Endothelial cell of umbilical vein (primary cell): ENCODE data around the gene RASAL2. TPM values are rescaled to one million over a fixed set of nuclear protein-coding genes. Genes with fewer than 3 reads are reported as not detected.

Experiments used
- BruUV-seq: library from RNA; stranded (reverse); fragments of 400-500 nt; replicated peaks from 2 replicates; lab custom pipeline; 2021; lab: Mats Ljungman, UMichigan
- CTCF ChIA-PET: fragments of 300-600, 350-600 bp; sonication (Branson Sonifier 250); formaldehyde crosslinking; loops from one replicate; lab custom pipeline; 2021; ENCODE audit warnings: antibody characterized with exemption, inconsistent platforms; lab: Charles Lee
- POLR2A ChIA-PET: fragments of 300-600, 350-600 bp; sonication (Branson Sonifier 250); formaldehyde crosslinking; loops from one replicate; lab custom pipeline; 2021; ENCODE audit warnings: antibody characterized with exemption, inconsistent platforms; lab: Charles Lee
- DNase-seq: peaks from one replicate; pipeline ENCODE4 v3.0.0-alpha.2; 2011; ENCODE audit warnings: low read depth, low spot score
- FAIRE-seq: peaks from 2 replicates; lab custom pipeline; 2011; peaks lifted over from hg19 to GRCh38; lab: Jason Lieb, UNC
- H2AFZ ChIP-seq: 2 replicates; pipeline ENCODE4 v1.6.0; 2012; ENCODE audit warnings: low read depth, low read length, control low read depth, inconsistent platforms
- H3K27ac ChIP-seq: 2 replicates; pipeline ENCODE4 v1.5.1; 2011; ENCODE audit warnings: low read depth, mild to moderate bottlenecking, control low read depth, low read length, moderate library complexity; ENCODE audit not compliant: insufficient read depth
- H3K27me3 ChIP-seq, 2 experiments: 2 replicates each; pipeline versions ENCODE4 v1.6.0 to v1.6.1; 2011; ENCODE audit warnings: low read length in 2 of 2, mixed read lengths in 1 of 2; ENCODE audit not compliant: control insufficient read depth in 2 of 2, insufficient read depth in 2 of 2
- H3K36me3 ChIP-seq, 2 experiments: 2 replicates in 1 of 2; 3 replicates in 1 of 2; pipeline ENCODE4 v1.5.1; 2011; ENCODE audit warnings: low read length in 2 of 2, mild to moderate bottlenecking in 1 of 2, moderate library complexity in 1 of 2; ENCODE audit not compliant: control insufficient read depth in 2 of 2, insufficient read depth in 2 of 2; ENCODE audit errors: extremely low read depth in 1 of 2
- H3K4me1 ChIP-seq: 3 replicates; pipeline ENCODE4 v1.5.1; 2011; ENCODE audit warnings: mild to moderate bottlenecking, low read length; ENCODE audit not compliant: control insufficient read depth, insufficient read depth; ENCODE audit errors: extremely low read depth
- H3K4me2 ChIP-seq: 2 replicates; pipeline ENCODE4 v1.6.1; 2011; ENCODE audit warnings: low read length, control low read depth, mixed read lengths; ENCODE audit not compliant: insufficient read depth
- H3K4me3 ChIP-seq, 3 experiments: fragments of 200-600 bp in 1 of 3; sonication (generic), shearing (Covaris generic) in 1 of 3; replicated peaks in 1 of 3; 2 replicates each; pipeline ENCODE4 v1.5.1; 2011 to 2016; ENCODE audit warnings: control low read depth in 3 of 3, low read length in 3 of 3, mild to moderate bottlenecking in 2 of 3, inconsistent platforms in 1 of 3, low read depth in 1 of 3, moderate library complexity in 1 of 3; ENCODE audit not compliant: insufficient read depth in 1 of 3
- H3K79me2 ChIP-seq: 2 replicates; pipeline ENCODE4 v1.6.0; 2012; ENCODE audit warnings: low read length, inconsistent platforms; ENCODE audit not compliant: control insufficient read depth, insufficient read depth
- H3K9ac ChIP-seq: replicated peaks from 2 replicates; pipeline ENCODE3; 2011; ENCODE audit warnings: low read length, control low read depth; ENCODE audit not compliant: insufficient read depth; ENCODE audit errors: extremely low read depth
- H3K9me1 ChIP-seq: replicated peaks from 3 replicates; pipeline ENCODE4 v1.6.0; 2011; ENCODE audit warnings: mild to moderate bottlenecking, low read length; ENCODE audit not compliant: control insufficient read depth, insufficient read depth; ENCODE audit errors: extremely low read depth
- H3K9me3 ChIP-seq: replicated peaks from 2 replicates; pipeline ENCODE4 v1.5.1; 2012; ENCODE audit warnings: low read length, inconsistent platforms; ENCODE audit not compliant: control insufficient read depth, insufficient read depth
- H4K20me1 ChIP-seq: replicated peaks from 2 replicates; pipeline ENCODE3; 2011; ENCODE audit warnings: mild to moderate bottlenecking, low read length; ENCODE audit not compliant: control insufficient read depth, insufficient read depth; ENCODE audit errors: extremely low read depth
- CTCF ChIP-seq, 2 donors: IDR thresholded peaks; 1 replicate in 1 of 2; 2 replicates in 1 of 2; pipeline ENCODE4 v1.5.1; 2011; ENCODE audit warnings: low read length in 2 of 2, mild to moderate bottlenecking in 2 of 2, moderate library complexity in 2 of 2, control low read depth in 1 of 2, inconsistent platforms in 1 of 2, low read depth in 1 of 2; ENCODE audit not compliant: insufficient read depth in 1 of 2; ENCODE audit errors: extremely low read depth in 1 of 2
- EZH2 ChIP-seq: IDR thresholded peaks from 2 replicates; pipeline ENCODE4 v1.6.1; 2012; ENCODE audit warnings: borderline replicate concordance, low read depth, mild to moderate bottlenecking, moderate library complexity, low read length, inconsistent platforms; ENCODE audit not compliant: severe bottlenecking
- FOS ChIP-seq: IDR thresholded peaks from 2 replicates; pipeline ENCODE4 v1.6.1; 2011; ENCODE audit warnings: mild to moderate bottlenecking, low read length, moderate library complexity, borderline replicate concordance; ENCODE audit not compliant: insufficient read depth
- GATA2 ChIP-seq: IDR thresholded peaks from 2 replicates; pipeline ENCODE4 v1.7.0; 2011; ENCODE audit warnings: low read depth, mild to moderate bottlenecking, moderate library complexity, mixed read lengths, low read length; ENCODE audit not compliant: insufficient read length, insufficient read depth
- JUN ChIP-seq: IDR thresholded peaks from 2 replicates; pipeline ENCODE4 v1.6.1; 2011; ENCODE audit warnings: borderline replicate concordance, low read depth; ENCODE audit not compliant: insufficient read length, insufficient read depth
- MAX ChIP-seq: IDR thresholded peaks from 2 replicates; pipeline ENCODE4 v1.6.1; 2011; ENCODE audit not compliant: insufficient read depth, insufficient read length
- MYC ChIP-seq: IDR thresholded peaks from one replicate; pipeline ENCODE4 v1.6.1; 2011; ENCODE audit warnings: mild to moderate bottlenecking, low read depth, low read length
- POLR2A ChIP-seq: IDR thresholded peaks from 2 replicates; pipeline ENCODE4 v1.6.1; 2012; ENCODE audit warnings: low read depth, mild to moderate bottlenecking, control low read depth, low read length
- POLR2AphosphoS5 ChIP-seq: IDR thresholded peaks from 2 replicates; pipeline ENCODE4 v1.6.1; 2012; ENCODE audit warnings: low read depth, mild to moderate bottlenecking, control low read depth, low read length, moderate library complexity; ENCODE audit not compliant: insufficient read depth
- dilution Hi-C: fragments of 300-500 bp; cut with MboI; formaldehyde crosslinking; loops from one replicate; pipeline ENCODE4 v1.15.0; 2019; ENCODE audit warnings: low sequenced_read_pairs; ENCODE audit not compliant: extremely low pct_ligation_motif_present
- intact Hi-C: fragments of 100-400 bp; cut with micrococcal nuclease; formaldehyde crosslinking; loops from one replicate; pipeline ENCODE4 v1.10.0; 2022
- polyA plus RNA-seq, 4 experiments: library from polyadenylated mRNA; depleted of rRNA in 3 of 4; stranded (reverse) in 3 of 4; unstranded in 1 of 4; fragments of >200 nt; gene quantifications; 2 replicates each; pipeline versions ENCODE4 v1.2.1 to v1.2.3, GENCODE V29; 2011 to 2012; ENCODE audit warnings: missing spikeins in 1 of 4
- total RNA-seq: library from RNA; stranded (reverse); gene quantifications from 2 replicates; pipeline ENCODE4 v1.2.3, GENCODE V29; 2021

Gene RASAL2
- total and polyA plus RNA-seq, 2 donors (not counting 3 experiments of a cell fraction or from before 2014, with no cell fraction given) = 12.5 to 15.5 TPM

- Histone ChIP-seq H3K4me1 (peaks cover 20% of the 10 kb centered on the region), H2AFZ (no peak overlapping the region), H3K9me1 (no peaks in the 10 kb centered on the region), H3K9me3 (no peaks in the 10 kb centered on the region), H3K9ac (no peak overlapping the region), H3K4me3 (no peak overlapping the region), H4K20me1 (no peaks in the 10 kb centered on the region), H3K4me2 (no peak overlapping the region), H3K36me3 (no peaks in the 10 kb centered on the region), H3K27ac (no peak overlapping the region), H3K27me3 (no peaks in the 10 kb centered on the region), H3K79me2 (no peaks in the 10 kb centered on the region)
- intact Hi-C loops (no loop called here), dilution Hi-C loops (no loop called here)
- TF ChIP-seq CTCF (IDR thresholded peaks at IDR 0.05; ENCODE audit: extremely low read depth in 1 of 2, insufficient read depth in 1 of 2, low read depth in 1 of 2, low read length in 2 of 2) (no peak), EZH2 (no peak), MAX (no peak), GATA2 (no peak), POLR2A (no peak), FOS (no peak), MYC (no peak), POLR2AphosphoS5 (no peak), JUN (no peak)
- no TSS peak for BruUV-seq
- DNase-seq = no peak
- POLR2A ChIA-PET = no interaction called here
- CTCF ChIA-PET = interaction anchor here (1.1 to 3.8 kb wide), 2 partner anchors 12 to 179 kb away, joined by 3 to 21 read pairs; no protein-coding TSS in a partner anchor
- no peak for FAIRE-seq
Observed at GRCh38 chr1:178489399-178489798, 395.5 kb downstream of the RASAL2 start.
